ENCODE measurements around the gene CDH4. TPM values are rescaled to one million over a fixed set of nuclear protein-coding genes. Genes with fewer than 3 reads are reported as not detected.

The CDH4 gene
- total and polyA plus RNA-seq, 2 donors (not counting 3 experiments of a cell fraction or from before 2014, with no cell fraction given) = 0.17 to 0.51 TPM

GRCh38 chr20:61259741-61260140, 7.7 kb downstream of the CDH4 start:
- BruUV-seq (replicated peaks) = no TSS peak
- Histone ChIP-seq H3K9me1 (replicated peaks; ENCODE audit: control insufficient read depth, extremely low read depth, insufficient read depth, low read length) (no peaks in the 10 kb centered on the region), H3K9ac (replicated peaks; ENCODE audit: extremely low read depth, insufficient read depth, low read length) (no peak overlapping the region), H2AFZ (ENCODE audit: low read depth, low read length) (no peak overlapping the region), H3K27me3 (ENCODE audit: control insufficient read depth in 2 of 2, insufficient read depth in 2 of 2, low read length in 2 of 2) (peaks cover 2 to 3% of the 10 kb centered on the region in 2 experiments), H3K9me3 (replicated peaks; ENCODE audit: control insufficient read depth, insufficient read depth, low read length) (no peaks in the 10 kb centered on the region), H4K20me1 (replicated peaks; ENCODE audit: control insufficient read depth, extremely low read depth, insufficient read depth, low read length) (no peaks in the 10 kb centered on the region), H3K4me2 (ENCODE audit: insufficient read depth, low read length) (no peak overlapping the region), H3K4me3 (replicated peaks in 1 of 3; ENCODE audit: insufficient read depth in 1 of 3, low read depth in 1 of 3, low read length in 3 of 3) (no peak overlapping the region), H3K79me2 (ENCODE audit: control insufficient read depth, insufficient read depth, low read length) (no peaks in the 10 kb centered on the region), H3K27ac (ENCODE audit: insufficient read depth, low read depth, low read length) (no peak overlapping the region), H3K36me3 (ENCODE audit: control insufficient read depth in 2 of 2, extremely low read depth in 1 of 2, insufficient read depth in 2 of 2, low read length in 2 of 2) (no peaks in the 10 kb centered on the region), H3K4me1 (ENCODE audit: control insufficient read depth, extremely low read depth, insufficient read depth, low read length) (no peaks in the 10 kb centered on the region)
- TF ChIP-seq POLR2AphosphoS5 (IDR thresholded peaks at IDR 0.05; ENCODE audit: insufficient read depth, low read depth, low read length) = no peak
- TF ChIP-seq MAX (IDR thresholded peaks at IDR 0.05; ENCODE audit: insufficient read depth, insufficient read length) = no peak
- no peak for TF ChIP-seq JUN (IDR thresholded peaks at IDR 0.05; ENCODE audit: borderline replicate concordance, insufficient read depth, insufficient read length, low read depth)
- TF ChIP-seq GATA2 (IDR thresholded peaks at IDR 0.05; ENCODE audit: insufficient read depth, insufficient read length, low read depth, low read length) = no peak
- ChIA-PET POLR2A (no interaction called here), CTCF (no interaction called here)
- FAIRE-seq (no peak), DNase-seq (ENCODE audit: low read depth, low spot score) (no peak)
- dilution Hi-C loops (cut with MboI; ENCODE audit: extremely low pct_ligation_motif_present, low sequenced_read_pairs) = no loop called here
- intact Hi-C loops (cut with micrococcal nuclease) = no loop called here

GRCh38 chr20:61260905-61261304, 8.8 kb downstream of the CDH4 start:
- FAIRE-seq (no peak), DNase-seq (ENCODE audit: low read depth, low spot score) (no peak)
- intact Hi-C loops (cut with micrococcal nuclease) = no loop called here
- no peaks in the 10 kb centered on the region for H3K27me3 ChIP-seq (ENCODE audit: control insufficient read depth in 2 of 2, insufficient read depth in 2 of 2, low read length in 2 of 2)
- no peaks in the 10 kb centered on the region for H3K9me3 ChIP-seq (replicated peaks; ENCODE audit: control insufficient read depth, insufficient read depth, low read length)
- ChIA-PET POLR2A (no interaction called here), CTCF (interaction anchor here (1.2 kb wide), 1 partner anchor 10 kb away, joined by 4 read pairs; no protein-coding TSS in a partner anchor)
- no peaks in the 10 kb centered on the region for H4K20me1 ChIP-seq (replicated peaks; ENCODE audit: control insufficient read depth, extremely low read depth, insufficient read depth, low read length)
- H2AFZ ChIP-seq (ENCODE audit: low read depth, low read length) = no peak overlapping the region
- H3K4me3 ChIP-seq (replicated peaks in 1 of 3; ENCODE audit: insufficient read depth in 1 of 3, low read depth in 1 of 3, low read length in 3 of 3) = no peak overlapping the region
- no peak overlapping the region for H3K4me2 ChIP-seq (ENCODE audit: insufficient read depth, low read length)
- H3K9me1 ChIP-seq (replicated peaks; ENCODE audit: control insufficient read depth, extremely low read depth, insufficient read depth, low read length) = no peaks in the 10 kb centered on the region
- H3K36me3 ChIP-seq (ENCODE audit: control insufficient read depth in 2 of 2, extremely low read depth in 1 of 2, insufficient read depth in 2 of 2, low read length in 2 of 2) = no peaks in the 10 kb centered on the region
- no peak for TF ChIP-seq MYC (IDR thresholded peaks at IDR 0.05; ENCODE audit: low read depth, low read length)
- TF ChIP-seq POLR2AphosphoS5 (IDR thresholded peaks at IDR 0.05; ENCODE audit: insufficient read depth, low read depth, low read length) = no peak
- TF ChIP-seq POLR2A (IDR thresholded peaks at IDR 0.05; ENCODE audit: low read depth, low read length) = no peak
- no peak for TF ChIP-seq MAX (IDR thresholded peaks at IDR 0.05; ENCODE audit: insufficient read depth, insufficient read length)
- TF ChIP-seq GATA2 (IDR thresholded peaks at IDR 0.05; ENCODE audit: insufficient read depth, insufficient read length, low read depth, low read length) = no peak
- TF ChIP-seq EZH2 (IDR thresholded peaks at IDR 0.05; ENCODE audit: borderline replicate concordance, low read depth, low read length, severe bottlenecking) = no peak
- no peak for TF ChIP-seq JUN (IDR thresholded peaks at IDR 0.05; ENCODE audit: borderline replicate concordance, insufficient read depth, insufficient read length, low read depth)
- no peak for TF ChIP-seq CTCF (IDR thresholded peaks at IDR 0.05; ENCODE audit: extremely low read depth in 1 of 2, insufficient read depth in 1 of 2, low read depth in 1 of 2, low read length in 2 of 2)
- no peak for TF ChIP-seq FOS (IDR thresholded peaks at IDR 0.05; ENCODE audit: borderline replicate concordance, insufficient read depth, low read length)
- H3K4me1 ChIP-seq (ENCODE audit: control insufficient read depth, extremely low read depth, insufficient read depth, low read length) = no peaks in the 10 kb centered on the region
- no TSS peak for BruUV-seq (replicated peaks)
- dilution Hi-C loops (cut with MboI; ENCODE audit: extremely low pct_ligation_motif_present, low sequenced_read_pairs) = no loop called here
- H3K79me2 ChIP-seq (ENCODE audit: control insufficient read depth, insufficient read depth, low read length) = no peaks in the 10 kb centered on the region
- no peak overlapping the region for H3K27ac ChIP-seq (ENCODE audit: insufficient read depth, low read depth, low read length)
- no peak overlapping the region for H3K9ac ChIP-seq (replicated peaks; ENCODE audit: extremely low read depth, insufficient read depth, low read length)

All from endothelial cell of umbilical vein (primary cell).